ENCODE data around the gene COMMD1. TPM values are rescaled to one million over a fixed set of nuclear protein-coding genes. Genes with fewer than 3 reads are reported as not detected.
"Not testable (repeated sequence)": the region's sequence is repeated elsewhere in the genome, so short reads cannot be mapped to it uniquely, and the experiment has no call there.

COMMD1 gene
- total and polyA plus RNA-seq, 9 donors: 48.6 to 76.8 (median 62.0) TPM

DNA sequence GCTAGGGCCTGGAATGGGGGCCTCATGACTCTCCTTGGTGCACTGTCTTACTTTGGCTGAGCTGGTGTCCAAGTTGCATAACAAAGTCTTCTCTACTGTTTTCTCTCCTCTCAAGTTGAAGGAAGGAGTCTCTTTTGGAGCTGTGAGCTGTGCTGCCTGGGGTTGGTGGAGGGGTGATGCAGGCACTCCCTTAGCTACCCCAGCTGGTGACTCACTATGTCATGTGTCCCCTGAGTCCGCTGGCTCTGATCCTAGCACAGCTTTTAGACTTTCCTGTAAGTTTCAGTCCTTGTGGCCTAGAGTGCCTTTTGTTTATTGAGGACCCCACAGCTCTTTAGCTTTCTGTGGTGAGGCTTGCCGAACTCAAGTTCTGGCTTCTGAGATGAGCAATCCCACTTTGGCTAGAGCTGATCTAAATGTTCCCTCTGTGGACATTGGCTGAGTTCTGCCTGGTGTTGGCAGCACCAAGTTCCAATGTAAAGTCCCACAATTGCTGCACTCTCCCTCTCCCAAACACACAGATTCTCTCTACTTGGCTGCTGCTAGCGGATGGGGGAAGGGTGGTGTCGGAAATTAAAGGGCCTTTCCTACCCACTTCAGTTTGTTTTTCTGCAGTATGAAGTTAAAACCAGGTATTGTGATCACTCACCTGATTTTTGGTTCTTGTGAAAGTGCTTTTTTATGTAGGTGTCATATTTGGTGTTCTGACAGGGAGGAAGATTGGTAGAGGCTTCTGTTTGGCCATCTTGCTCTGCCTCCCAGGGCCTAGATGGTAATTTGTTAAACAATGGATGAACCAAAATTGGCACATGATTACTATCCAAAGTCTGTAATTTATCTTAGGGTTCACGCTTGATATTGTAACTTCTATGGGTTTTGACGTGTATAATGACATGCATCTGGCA, 83.2 kb downstream of the COMMD1 start:
- H3K27me3 ChIP-seq (ENCODE audit: control insufficient read depth, insufficient read depth, low read length): no peaks in the 10 kb centered on the region
- WGBS (ENCODE audit: insufficient coverage): 86% methylated on average over 2 of the region's 6 CpGs
- no peak overlapping the region for H3K4me3 ChIP-seq (ENCODE audit: low read length)
- H3K4me1 ChIP-seq (ENCODE audit: control insufficient read depth, insufficient read depth, low read length): no peaks in the 10 kb centered on the region
- no peaks in the 10 kb centered on the region for H3K9me3 ChIP-seq (replicated peaks; ENCODE audit: control insufficient read depth, low read depth, low read length)
- DNase-seq: no peak
- H3K27ac ChIP-seq (ENCODE audit: low read length): no peak overlapping the region
- no peaks in the 10 kb centered on the region for H3K36me3 ChIP-seq (ENCODE audit: control insufficient read depth, insufficient read depth, low read length)

DNA sequence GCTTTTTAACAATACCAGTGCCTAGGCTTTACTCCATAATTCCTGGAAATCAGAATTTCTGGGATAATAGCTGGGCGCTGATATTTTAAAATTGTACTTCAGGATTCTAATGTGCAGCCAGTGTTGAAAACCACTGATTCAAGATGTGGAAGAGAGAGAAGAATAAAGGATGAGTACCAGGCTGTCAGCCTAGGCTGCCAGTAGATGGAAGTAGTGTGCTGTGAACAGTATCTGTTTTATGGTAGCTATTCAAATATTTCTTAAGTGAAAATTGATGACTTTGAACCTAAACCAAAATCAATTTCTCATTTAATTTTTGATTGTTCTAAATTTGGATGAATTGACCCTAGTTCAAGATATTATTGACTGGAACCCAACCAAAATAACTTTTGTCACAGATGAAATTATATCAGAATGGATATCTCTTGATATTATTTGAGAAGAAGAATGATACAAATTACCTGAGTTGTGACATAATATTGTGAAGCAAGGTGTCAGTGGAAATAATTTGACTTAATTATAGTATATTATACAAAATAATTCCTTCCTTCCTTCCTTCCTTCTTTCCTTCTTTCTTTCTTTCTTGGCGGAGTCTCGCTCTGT, 88.0 kb downstream of the COMMD1 start:
- Histone ChIP-seq H3K27ac (ENCODE audit: low read length) (no peak overlapping the region), H3K4me1 (ENCODE audit: control insufficient read depth, insufficient read depth, low read length) (no peaks in the 10 kb centered on the region), H3K9me3 (replicated peaks; ENCODE audit: control insufficient read depth, low read depth, low read length) (no peaks in the 10 kb centered on the region), H3K27me3 (ENCODE audit: control insufficient read depth, insufficient read depth, low read length) (no peaks in the 10 kb centered on the region), H3K36me3 (ENCODE audit: control insufficient read depth, insufficient read depth, low read length) (no peaks in the 10 kb centered on the region), H3K4me3 (ENCODE audit: low read length) (no peak overlapping the region)
- 100% methylated on average over 2 of the region's 3 CpGs for WGBS (ENCODE audit: insufficient coverage)
- DNase-seq: peak; percentile 61

DNA sequence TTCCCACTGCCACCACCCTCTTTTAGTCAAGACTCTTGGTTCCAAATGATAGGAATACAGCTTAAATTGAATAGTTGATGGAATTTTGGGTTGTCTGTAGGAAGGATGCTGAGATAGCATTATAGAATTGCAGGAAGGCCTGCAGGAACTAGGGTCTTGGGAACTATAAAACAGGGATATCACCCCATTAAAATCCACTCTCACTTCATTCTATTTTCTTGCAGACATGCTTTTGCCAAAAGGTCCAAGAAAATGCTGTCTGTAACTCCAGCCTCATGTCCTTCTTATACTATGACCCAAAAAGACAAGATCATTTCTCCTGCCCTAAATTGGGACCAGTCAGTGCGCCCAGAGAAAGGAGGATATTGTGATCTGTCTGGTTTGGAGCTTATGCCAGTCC, 89.1 kb downstream of the COMMD1 start:
- Histone ChIP-seq H3K4me1 (ENCODE audit: control insufficient read depth, insufficient read depth, low read length) (no peaks in the 10 kb centered on the region), H3K9me3 (replicated peaks; ENCODE audit: control insufficient read depth, low read depth, low read length) (no peaks in the 10 kb centered on the region), H3K27ac (ENCODE audit: low read length) (no peak overlapping the region), H3K27me3 (ENCODE audit: control insufficient read depth, insufficient read depth, low read length) (no peaks in the 10 kb centered on the region), H3K4me3 (ENCODE audit: low read length) (no peak overlapping the region), H3K36me3 (ENCODE audit: control insufficient read depth, insufficient read depth, low read length) (no peaks in the 10 kb centered on the region)
- no CpG with 5 or more reads among the region's 1 CpG for WGBS (ENCODE audit: insufficient coverage)
- DNase-seq: no peak

DNA sequence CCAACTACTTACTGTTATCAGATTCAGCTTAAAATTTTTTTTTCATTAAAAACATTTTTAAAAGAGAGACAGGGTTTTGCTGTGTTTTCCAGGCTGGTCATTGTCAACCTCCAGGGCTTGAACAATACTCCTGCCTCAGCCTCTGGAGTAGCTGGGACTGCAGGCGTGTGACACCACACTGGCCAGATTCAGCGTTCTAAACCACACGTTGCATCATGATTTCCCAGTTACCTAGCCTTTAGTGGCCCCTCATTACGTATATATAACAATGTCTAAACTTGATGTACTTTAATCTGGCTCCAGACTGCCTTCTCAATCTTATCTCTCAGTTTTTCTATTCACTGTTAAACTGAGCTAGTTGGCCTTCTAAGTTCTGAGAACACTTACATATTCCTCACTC, 89.6 kb downstream of the COMMD1 start:
- Histone ChIP-seq H3K27ac (ENCODE audit: low read length) (no peak overlapping the region), H3K36me3 (ENCODE audit: control insufficient read depth, insufficient read depth, low read length) (no peaks in the 10 kb centered on the region), H3K4me1 (ENCODE audit: control insufficient read depth, insufficient read depth, low read length) (no peaks in the 10 kb centered on the region), H3K9me3 (replicated peaks; ENCODE audit: control insufficient read depth, low read depth, low read length) (no peaks in the 10 kb centered on the region), H3K4me3 (ENCODE audit: low read length) (no peak overlapping the region), H3K27me3 (ENCODE audit: control insufficient read depth, insufficient read depth, low read length) (no peaks in the 10 kb centered on the region)
- DNase-seq: no peak
- WGBS (ENCODE audit: insufficient coverage): 48% methylated on average over 3 of the region's 4 CpGs

DNA sequence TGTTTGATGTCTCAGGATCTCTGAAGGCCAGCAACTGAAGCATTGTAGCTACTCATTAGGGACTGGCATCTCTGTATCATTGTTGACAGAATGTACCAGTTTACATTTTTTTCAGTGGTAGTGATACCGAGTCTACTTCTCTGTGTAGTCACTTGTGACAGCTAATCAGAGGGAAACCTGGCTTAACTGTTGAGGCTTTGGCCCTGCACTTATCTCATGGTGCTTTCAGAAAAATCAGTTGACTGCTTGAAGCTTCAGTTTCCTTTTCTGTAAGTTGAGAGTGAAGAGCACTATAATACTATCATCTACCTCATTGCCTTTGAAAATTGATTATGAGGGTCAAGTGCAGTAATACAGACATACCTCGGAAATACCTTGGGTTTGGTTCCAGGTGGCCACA, 90.0 kb downstream of the COMMD1 start:
- no peak for DNase-seq
- H3K27ac ChIP-seq (ENCODE audit: low read length): no peak overlapping the region
- WGBS (ENCODE audit: insufficient coverage): 71% methylated on average over 1 of the region's 2 CpGs
- H3K36me3 ChIP-seq (ENCODE audit: control insufficient read depth, insufficient read depth, low read length): no peaks in the 10 kb centered on the region
- no peak overlapping the region for H3K4me3 ChIP-seq (ENCODE audit: low read length)
- no peaks in the 10 kb centered on the region for H3K9me3 ChIP-seq (replicated peaks; ENCODE audit: control insufficient read depth, low read depth, low read length)
- H3K27me3 ChIP-seq (ENCODE audit: control insufficient read depth, insufficient read depth, low read length): no peaks in the 10 kb centered on the region
- H3K4me1 ChIP-seq (ENCODE audit: control insufficient read depth, insufficient read depth, low read length): no peaks in the 10 kb centered on the region

DNA sequence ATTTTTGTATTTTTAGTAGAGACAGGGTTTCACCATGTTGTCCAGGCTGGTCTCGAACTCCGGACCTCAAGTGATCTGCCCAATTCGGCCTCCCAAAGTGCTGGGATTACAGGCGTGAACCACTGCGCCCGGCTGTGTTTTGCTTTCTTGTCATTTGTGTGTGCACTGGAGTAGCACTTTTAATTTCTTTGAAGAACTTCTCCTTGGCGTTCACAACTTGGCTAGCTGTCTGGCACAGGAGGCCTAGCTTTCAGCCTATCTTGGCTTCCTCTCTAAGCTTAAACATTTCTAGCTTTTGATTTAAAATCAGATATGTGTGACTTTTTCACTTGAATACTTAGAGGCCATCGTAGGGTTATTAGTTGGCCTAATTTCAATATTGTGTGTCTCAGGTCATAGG, 93.0 kb downstream of the COMMD1 start:
- H3K4me3 ChIP-seq (ENCODE audit: low read length): no peak overlapping the region
- WGBS (ENCODE audit: insufficient coverage): 93% methylated on average over 3 of the region's 8 CpGs

DNA sequence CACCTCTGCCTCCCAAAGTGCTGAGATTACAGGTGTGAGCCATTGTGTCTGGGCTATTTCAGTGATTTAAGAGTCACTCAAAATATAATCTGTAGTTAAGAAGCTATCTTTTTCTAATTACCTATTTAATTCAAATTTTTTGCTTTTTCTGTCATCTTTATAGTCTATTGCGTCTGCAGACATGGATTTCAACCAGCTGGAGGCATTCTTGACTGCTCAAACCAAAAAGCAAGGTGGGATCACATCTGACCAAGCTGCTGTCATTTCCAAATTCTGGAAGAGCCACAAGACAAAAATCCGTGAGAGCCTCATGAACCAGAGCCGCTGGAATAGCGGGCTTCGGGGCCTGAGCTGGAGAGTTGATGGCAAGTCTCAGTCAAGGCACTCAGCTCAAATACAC, 95.1 kb downstream of the COMMD1 start:
- Histone ChIP-seq H3K27ac (ENCODE audit: low read length) (no peak overlapping the region), H3K4me3 (ENCODE audit: low read length) (no peak overlapping the region), H3K36me3 (ENCODE audit: control insufficient read depth, insufficient read depth, low read length) (peaks cover 4% of the 10 kb centered on the region), H3K27me3 (ENCODE audit: control insufficient read depth, insufficient read depth, low read length) (no peaks in the 10 kb centered on the region), H3K4me1 (ENCODE audit: control insufficient read depth, insufficient read depth, low read length) (no peaks in the 10 kb centered on the region), H3K9me3 (replicated peaks; ENCODE audit: control insufficient read depth, low read depth, low read length) (no peaks in the 10 kb centered on the region)
- no peak for DNase-seq
- 100% methylated on average over 1 of the region's 5 CpGs for WGBS (ENCODE audit: insufficient coverage)

More for the DNA sequence above, 93.0 kb downstream of the COMMD1 start:
- DNase-seq: peak; percentile 12
- H3K27me3 ChIP-seq (ENCODE audit: control insufficient read depth, insufficient read depth, low read length): no peaks in the 10 kb centered on the region
- no peak overlapping the region for H3K27ac ChIP-seq (ENCODE audit: low read length)
- no peaks in the 10 kb centered on the region for H3K4me1 ChIP-seq (ENCODE audit: control insufficient read depth, insufficient read depth, low read length)
- H3K9me3 ChIP-seq (replicated peaks; ENCODE audit: control insufficient read depth, low read depth, low read length): no peaks in the 10 kb centered on the region
- peaks cover 2% of the 10 kb centered on the region for H3K36me3 ChIP-seq (ENCODE audit: control insufficient read depth, insufficient read depth, low read length)

DNA sequence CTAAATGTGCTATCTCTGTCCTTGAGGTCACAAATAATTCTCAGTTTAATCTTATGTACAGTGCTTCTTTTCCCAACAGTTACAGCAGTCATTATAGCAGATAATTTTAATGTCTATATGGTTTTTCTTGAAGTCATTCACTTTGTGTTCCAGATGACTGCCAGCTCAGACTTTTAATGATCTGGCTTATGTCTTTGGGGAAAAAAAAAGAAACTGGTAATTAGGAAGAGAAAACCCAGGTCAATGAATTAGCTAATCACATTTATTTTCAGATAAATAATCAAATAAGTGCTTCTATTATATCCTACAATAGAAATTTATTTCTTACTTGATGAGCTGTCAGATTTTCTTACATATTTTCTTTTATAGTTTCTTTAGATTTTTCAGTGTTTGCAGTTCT, 96.0 kb downstream of the COMMD1 start:
- Histone ChIP-seq H3K9me3 (replicated peaks; ENCODE audit: control insufficient read depth, low read depth, low read length) (no peaks in the 10 kb centered on the region), H3K36me3 (ENCODE audit: control insufficient read depth, insufficient read depth, low read length) (peaks cover 4% of the 10 kb centered on the region), H3K27me3 (ENCODE audit: control insufficient read depth, insufficient read depth, low read length) (no peaks in the 10 kb centered on the region), H3K4me1 (ENCODE audit: control insufficient read depth, insufficient read depth, low read length) (no peaks in the 10 kb centered on the region), H3K4me3 (ENCODE audit: low read length) (no peak overlapping the region), H3K27ac (ENCODE audit: low read length) (no peak overlapping the region)
- no peak for DNase-seq

DNA sequence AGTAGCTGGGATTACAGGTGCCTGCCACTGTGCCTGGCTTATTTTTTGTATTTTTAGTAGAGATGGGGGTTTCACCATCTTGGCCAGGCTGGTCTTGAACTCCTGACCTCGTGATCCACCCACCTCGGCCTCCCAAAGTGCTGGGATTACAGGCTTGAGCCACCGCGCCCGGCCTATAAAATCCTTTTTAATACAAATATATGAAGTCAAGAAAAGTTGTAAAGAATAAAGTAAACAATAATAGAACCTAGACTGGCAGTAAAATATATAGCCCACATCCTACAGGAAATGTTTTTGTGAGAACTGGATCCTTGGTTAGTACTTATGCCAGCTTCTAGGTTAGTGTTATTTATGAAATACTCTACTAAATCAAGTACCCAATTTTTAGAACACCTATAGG, 99.0 kb downstream of the COMMD1 start:
- not testable (repeated sequence) for H3K27ac ChIP-seq (ENCODE audit: low read length); H3K9me3 ChIP-seq (replicated peaks; ENCODE audit: control insufficient read depth, low read depth, low read length); H3K4me1 ChIP-seq (ENCODE audit: control insufficient read depth, insufficient read depth, low read length); H3K36me3 ChIP-seq (ENCODE audit: control insufficient read depth, insufficient read depth, low read length); H3K27me3 ChIP-seq (ENCODE audit: control insufficient read depth, insufficient read depth, low read length); H3K4me3 ChIP-seq (ENCODE audit: low read length); DNase-seq
- WGBS (ENCODE audit: insufficient coverage): no CpG with 5 or more reads among the region's 5 CpGs

DNA sequence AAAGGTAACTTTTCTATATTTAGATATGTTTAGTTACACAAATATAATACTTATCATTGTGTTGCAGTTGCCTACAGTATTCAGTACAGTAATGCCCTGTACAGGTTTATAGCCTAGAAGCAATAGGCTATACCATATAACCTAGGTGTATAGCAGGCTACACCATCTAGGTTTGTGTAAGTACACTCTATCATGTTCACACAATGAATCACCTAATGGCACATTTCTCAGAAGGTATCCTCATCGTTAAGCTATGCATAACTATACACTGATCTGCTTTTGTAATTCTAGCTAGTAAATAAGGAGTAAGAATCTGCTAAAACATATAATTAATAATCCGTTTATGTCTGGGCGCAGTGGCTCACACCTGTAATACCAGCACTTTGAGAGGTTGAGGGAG, 102.1 kb downstream of the COMMD1 start:
- Histone ChIP-seq H3K27ac (ENCODE audit: low read length) (no peak overlapping the region), H3K4me1 (ENCODE audit: control insufficient read depth, insufficient read depth, low read length) (no peaks in the 10 kb centered on the region), H3K4me3 (ENCODE audit: low read length) (no peak overlapping the region), H3K27me3 (ENCODE audit: control insufficient read depth, insufficient read depth, low read length) (no peaks in the 10 kb centered on the region), H3K36me3 (ENCODE audit: control insufficient read depth, insufficient read depth, low read length) (peaks cover 2% of the 10 kb centered on the region), H3K9me3 (replicated peaks; ENCODE audit: control insufficient read depth, low read depth, low read length) (no peaks in the 10 kb centered on the region)
- no peak for DNase-seq
- WGBS (ENCODE audit: insufficient coverage): no CpG with 5 or more reads among the region's 3 CpGs

Data from muscle of leg (tissue), 11 donors.